Natural killer cell (primary cell): ENCODE measurements around the gene ZNF600. TPM values are rescaled to one million over a fixed set of nuclear protein-coding genes. Genes with fewer than 3 reads are reported as not detected.
A peak's percentile ranks its signal among the peaks of the same experiment; 100 is the strongest.

Experiments
- ATAC-seq, 3 donors: fragments of 150-1000 bp in 2 of 3; fragments of 200-7000 bp in 1 of 3; cut with Tn5 transposase; 1 replicate in 1 of 3; 2 replicates in 2 of 3; pipeline ENCODE4 v1.10.0; 2021; ENCODE audit warnings: mild to moderate bottlenecking in 2 of 3, moderate library complexity in 2 of 3
- DNase-seq, 2 donors: peaks; one replicate each; pipeline versions ENCODE4 v3.0.0 to v3.0.0-alpha.2; 2013 to 2021; ENCODE audit warnings: mixed read lengths in 1 of 2
- H3K27ac ChIP-seq: one replicate; pipeline ENCODE4 v1.5.1; 2013; ENCODE audit warnings: mild to moderate bottlenecking, low read length
- H3K27me3 ChIP-seq: one replicate; pipeline ENCODE4 v1.6.1; 2013; ENCODE audit warnings: low read length; ENCODE audit not compliant: control insufficient read depth, insufficient read depth
- H3K36me3 ChIP-seq: one replicate; pipeline ENCODE4 v1.6.1; 2013; ENCODE audit warnings: low read length; ENCODE audit not compliant: control insufficient read depth, insufficient read depth
- H3K4me1 ChIP-seq: one replicate; pipeline ENCODE4 v1.6.1; 2013; ENCODE audit warnings: low read length; ENCODE audit not compliant: control insufficient read depth, insufficient read depth
- H3K4me3 ChIP-seq: one replicate; pipeline ENCODE4 v1.5.1; 2013; ENCODE audit warnings: low read length
- H3K9me3 ChIP-seq: one replicate; pipeline ENCODE4 v1.6.1; 2013; ENCODE audit warnings: low read length; ENCODE audit not compliant: control insufficient read depth, insufficient read depth
- H3K27ac Mint-ChIP-seq, 2 donors: one replicate each; pipeline ENCODE4 v1.8.0; 2022; ENCODE audit warnings: mild to moderate bottlenecking in 2 of 2, mixed read lengths in 2 of 2, moderate library complexity in 1 of 2
- H3K27me3 Mint-ChIP-seq, 2 donors: one replicate each; pipeline ENCODE4 v1.8.0; 2022; ENCODE audit warnings: low read depth in 2 of 2, mixed read lengths in 2 of 2
- H3K36me3 Mint-ChIP-seq: one replicate; pipeline ENCODE4 v1.8.0; 2022; ENCODE audit warnings: mixed read lengths
- H3K4me1 Mint-ChIP-seq, 2 donors: one replicate each; pipeline ENCODE4 v1.8.0; 2022; ENCODE audit warnings: mixed read lengths in 2 of 2
- H3K4me3 Mint-ChIP-seq: one replicate; pipeline ENCODE4 v1.8.0; 2022; ENCODE audit warnings: mild to moderate bottlenecking, moderate library complexity, mixed read lengths
- H3K9me3 Mint-ChIP-seq, 2 donors: one replicate each; pipeline ENCODE4 v1.8.0; 2022; ENCODE audit warnings: mixed read lengths in 2 of 2
- CTCF ChIP-seq: fragments of 200-600 bp; IDR thresholded peaks from one replicate; pipeline ENCODE4 v1.8.0; 2022; ENCODE audit warnings: antibody characterized with exemption
- WGBS: methylation state at CpG from one replicate; pipeline ENCODE4 v1.1.7; 2013; ENCODE audit warnings: missing lambda C conversion rate; ENCODE audit not compliant: insufficient coverage; 5-methylcytosine and 5-hydroxymethylcytosine counted together
- intact Hi-C: fragments of 100-400 bp; cut with micrococcal nuclease; formaldehyde crosslinking; loops from one replicate; pipeline ENCODE4 v1.14.2; 2022
- total RNA-seq, 4 donors: library from RNA; stranded (reverse); fragments of 120-200 nt in 1 of 4; gene quantifications; one replicate each; pipeline versions ENCODE4 v1.2.3 to v1.2.4, GENCODE V29; 2013 to 2022

Gene ZNF600
- total RNA-seq, 3 donors from 2014 or later (not counting 1 experiment from before 2014, with no cell fraction given) = 28.8 to 157 (median 73.1) TPM

DNA sequence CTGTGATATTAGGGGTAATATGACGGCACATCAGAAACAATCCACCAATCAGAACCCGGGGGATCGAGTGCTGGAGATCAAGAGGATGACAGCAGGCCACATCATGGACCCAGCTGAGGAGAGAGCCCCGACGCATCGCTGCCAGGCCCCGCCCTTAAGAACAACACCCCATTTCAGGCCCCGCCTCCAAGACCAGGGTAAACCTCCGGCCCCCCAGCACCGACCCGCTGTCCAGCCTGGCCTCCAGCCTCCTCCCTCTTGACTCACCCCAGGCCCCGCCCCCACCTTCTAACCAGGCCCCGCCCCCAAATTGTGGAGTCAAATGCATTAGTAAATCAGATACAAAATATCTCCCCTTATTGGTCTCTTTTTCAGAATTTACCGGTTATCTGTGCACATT lies 47.0 kb downstream of the ZNF600 start:
- Mint-ChIP-seq H3K4me1 (peaks cover 22 to 35% of the 10 kb centered on the region in 2 donors), H3K36me3 (no peaks in the 10 kb centered on the region), H3K9me3 (no peaks in the 10 kb centered on the region), H3K4me3 (no peak overlapping the region), H3K27ac (no peak overlapping the region), H3K27me3 (no peaks in the 10 kb centered on the region)
- no peak for DNase-seq
- WGBS = 95% methylated on average over 10 of the region's 14 CpGs
- no peaks in the 10 kb centered on the region for H3K9me3 ChIP-seq
- H3K27ac ChIP-seq = no peak overlapping the region
- no peak for ATAC-seq
- H3K27me3 ChIP-seq = no peaks in the 10 kb centered on the region
- no peaks in the 10 kb centered on the region for H3K36me3 ChIP-seq
- H3K4me3 ChIP-seq = no peak overlapping the region
- H3K4me1 ChIP-seq = peaks cover 27% of the 10 kb centered on the region
- no peak for TF ChIP-seq CTCF
- intact Hi-C loops = no loop called here

DNA sequence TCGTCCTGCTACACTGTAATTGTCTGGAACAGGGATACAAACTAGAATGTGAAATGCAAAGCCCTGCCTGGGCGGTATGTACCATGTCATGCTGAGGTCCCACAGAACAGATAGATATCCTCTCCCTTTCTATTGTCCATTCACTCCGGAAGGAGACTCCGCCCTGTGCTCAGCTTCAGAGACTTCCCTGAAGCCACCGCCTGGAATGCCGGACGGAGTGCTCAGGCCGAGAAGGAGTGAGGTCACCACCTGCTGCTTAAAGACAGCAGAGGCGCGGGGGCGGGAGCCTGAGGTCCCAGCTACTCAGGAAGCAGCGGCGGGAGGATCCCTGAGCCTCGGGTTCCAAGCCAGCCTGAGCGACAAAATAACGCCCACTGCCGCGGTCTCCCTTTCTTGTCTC lies 50.9 kb downstream of the ZNF600 start:
- intact Hi-C loops = loop anchor here (2.0 kb wide), 3 partner anchors 51 to 121 kb away; partner anchors contain the start of genes ZNF468, ZNF600 and ZNF83
- no peaks in the 10 kb centered on the region for H3K27me3 ChIP-seq
- no peaks in the 10 kb centered on the region for H3K9me3 ChIP-seq
- no peaks in the 10 kb centered on the region for H3K36me3 ChIP-seq
- peaks cover 21% of the 10 kb centered on the region for H3K4me1 ChIP-seq
- no peak overlapping the region for H3K4me3 ChIP-seq
- no peaks in the 10 kb centered on the region for H3K27me3 Mint-ChIP-seq
- DNase-seq (peak in 1 of 2 donors; percentile 21), ATAC-seq (no peak)
- no peaks in the 10 kb centered on the region for H3K9me3 Mint-ChIP-seq
- peaks cover 21 to 28% of the 10 kb centered on the region in 2 donors for H3K4me1 Mint-ChIP-seq
- no peak for TF ChIP-seq CTCF
- peak overlapping the region; percentile 68 to 81 for H3K27ac Mint-ChIP-seq
- no peak overlapping the region for H3K4me3 Mint-ChIP-seq
- 97% methylated on average over 18 of the region's 18 CpGs for WGBS
- no peaks in the 10 kb centered on the region for H3K36me3 Mint-ChIP-seq
- H3K27ac ChIP-seq = peak overlapping the region; percentile 88

GRCh38 chr19:52734893-52735661 lies 51.5 kb downstream of the ZNF600 start, which contains the start of gene ZNF611:
Gene ZNF611 (minus strand): TSS chr19:52735044. CDS start chr19:52715894, 19,150 bp downstream.
- H3K9me3 ChIP-seq = no peaks in the 10 kb centered on the region
- H3K27ac ChIP-seq = peak within 1 kb of the TSS; percentile 88
- Mint-ChIP-seq H3K36me3 (no peaks in the 10 kb centered on the region), H3K4me1 (peaks cover 21 to 22% of the 10 kb centered on the region in 2 donors), H3K4me3 (peak within 1 kb of the TSS; percentile 91), H3K9me3 (no peaks in the 10 kb centered on the region), H3K27me3 (no peaks in the 10 kb centered on the region), H3K27ac (peak within 1 kb of the TSS; percentile 68 to 81)
- intact Hi-C loops = loop anchor here (2.0 kb wide), 3 partner anchors 52 to 122 kb away; partner anchors contain the start of genes ZNF468, ZNF600 and ZNF83
- 14% methylated on average over 38 of the region's 38 CpGs for WGBS
- peak; percentile 68 for TF ChIP-seq CTCF
- peak within 1 kb of the TSS; percentile 92 for H3K4me3 ChIP-seq
- H3K27me3 ChIP-seq = no peaks in the 10 kb centered on the region
- peaks cover 21% of the 10 kb centered on the region for H3K4me1 ChIP-seq
- DNase-seq (peak; percentile 99 to 100), ATAC-seq (peak; percentile 95 to 99 (median 98))
- no peaks in the 10 kb centered on the region for H3K36me3 ChIP-seq
